CD4-positive, alpha-beta T cell (primary cell): ENCODE data around the gene OBP2B. TPM values are rescaled to one million over a fixed set of nuclear protein-coding genes. Genes with fewer than 3 reads are reported as not detected.

Experiments
- ATAC-seq: fragments of 200-7000 bp; cut with Tn5 transposase; one replicate; pipeline ENCODE4 v1.10.0; 2022; ENCODE audit warnings: mild to moderate bottlenecking; ENCODE audit not compliant: poor library complexity
- CTCF ChIA-PET: fragments of 350-600 bp; sonication (Branson Sonifier 250); formaldehyde crosslinking; loops from one replicate; lab custom pipeline; 2021; ENCODE audit warnings: antibody characterized with exemption, inconsistent platforms; lab: Charles Lee
- POLR2A ChIA-PET: fragments of 350-600 bp; sonication (Branson Sonifier 250); formaldehyde crosslinking; loops from one replicate; lab custom pipeline; 2021; ENCODE audit warnings: antibody characterized with exemption, inconsistent platforms; lab: Charles Lee
- DNase-seq, 14 experiments: peaks; one replicate each; pipeline ENCODE4 v3.0.0-alpha.2; 2013 to 2020; ENCODE audit warnings: mixed read lengths in 2 of 14
- H3K27ac ChIP-seq, 2 donors: one replicate each; pipeline versions ENCODE4 v1.5.1 to v1.7.0; 2013; ENCODE audit warnings: low read length in 2 of 2, low read depth in 1 of 2, mild to moderate bottlenecking in 1 of 2
- H3K27me3 ChIP-seq, 2 experiments: 1 replicate in 1 of 2; 2 replicates in 1 of 2; pipeline versions ENCODE4 v1.6.1 to v1.7.0; 2013; ENCODE audit warnings: low read length in 2 of 2, control low read depth in 1 of 2, mild to moderate bottlenecking in 1 of 2, moderate library complexity in 1 of 2; ENCODE audit not compliant: insufficient read depth in 2 of 2, control insufficient read depth in 1 of 2
- H3K36me3 ChIP-seq: one replicate; pipeline ENCODE4 v1.6.1; 2013; ENCODE audit warnings: low read length, control low read depth; ENCODE audit not compliant: insufficient read depth
- H3K4me1 ChIP-seq: one replicate; pipeline ENCODE4 v1.6.1; 2013; ENCODE audit warnings: low read length, control low read depth; ENCODE audit not compliant: insufficient read depth
- H3K4me3 ChIP-seq: one replicate; pipeline ENCODE4 v1.5.1; 2013; ENCODE audit warnings: mild to moderate bottlenecking, low read length, moderate library complexity
- H3K9me3 ChIP-seq, 2 experiments: 1 replicate in 1 of 2; 2 replicates in 1 of 2; pipeline versions ENCODE4 v1.6.1 to v1.7.0; 2013; ENCODE audit warnings: low read length in 2 of 2, mild to moderate bottlenecking in 2 of 2, control low read depth in 1 of 2, moderate library complexity in 1 of 2; ENCODE audit not compliant: control insufficient read depth in 1 of 2, insufficient read depth in 1 of 2
- H3K27ac Mint-ChIP-seq: one replicate; pipeline ENCODE4 v1.8.0; 2020; ENCODE audit warnings: mixed read lengths
- H3K27me3 Mint-ChIP-seq: one replicate; pipeline ENCODE4 v1.8.0; 2021; ENCODE audit warnings: mixed read lengths
- H3K36me3 Mint-ChIP-seq: one replicate; pipeline ENCODE4 v1.8.0; 2021; ENCODE audit warnings: low read depth, mixed read lengths
- H3K4me1 Mint-ChIP-seq: one replicate; pipeline ENCODE4 v1.8.0; 2021; ENCODE audit warnings: low read depth, mixed read lengths
- H3K4me3 Mint-ChIP-seq: one replicate; pipeline ENCODE4 v1.8.0; 2020; ENCODE audit warnings: mild to moderate bottlenecking, mixed read lengths
- H3K9me3 Mint-ChIP-seq: one replicate; pipeline ENCODE4 v1.8.0; 2020; ENCODE audit warnings: mixed read lengths
- CTCF ChIP-seq: fragments of 200-600 bp; IDR thresholded peaks from one replicate; pipeline ENCODE4 v1.8.0; 2022; ENCODE audit warnings: antibody characterized with exemption, mild to moderate bottlenecking
- intact Hi-C, 2 experiments: fragments of 100-400 bp; cut with DNase I in 1 of 2; cut with micrococcal nuclease in 1 of 2; formaldehyde crosslinking; loops; one replicate each; pipeline versions ENCODE4 v1.15.1 to v1.9.0; 2023 to 2025; cut with DNase I, micrococcal nuclease
- total RNA-seq, 174 experiments: library from RNA in 2 of 174; stranded (reverse) in 2 of 174; gene quantifications; one replicate each; pipeline ENCODE4 v1.2.3 and lab custom pipeline; 2021 to 2026

OBP2B gene
- total RNA-seq, 2 experiments from 2014 or later: not detected

GRCh38 chr9:133239533-133240090 lies 30.6 kb upstream of the OBP2B start:
- no peaks in the 10 kb centered on the region for H3K9me3 Mint-ChIP-seq
- H3K27me3 Mint-ChIP-seq: peaks cover 37% of the 10 kb centered on the region

GRCh38 chr9:133238851-133239532 lies 29.9 kb upstream of the OBP2B start:
- Histone ChIP-seq H3K4me3 (peak overlapping the region; percentile 30), H3K4me1 (peaks cover 13% of the 10 kb centered on the region), H3K27ac (no peak overlapping the region), H3K9me3 (peaks cover 0 to 16% of the 10 kb centered on the region in 2 experiments), H3K36me3 (no peaks in the 10 kb centered on the region), H3K27me3 (peaks cover 4 to 15% of the 10 kb centered on the region in 2 experiments)
- peak; percentile 91 for ATAC-seq
- TF ChIP-seq CTCF: peak; percentile 62
- POLR2A ChIA-PET: no interaction called here
- Mint-ChIP-seq H3K27me3 (peaks cover 31% of the 10 kb centered on the region), H3K36me3 (no peaks in the 10 kb centered on the region), H3K4me1 (peaks cover 10% of the 10 kb centered on the region), H3K4me3 (peak overlapping the region; percentile 56), H3K27ac (no peak overlapping the region), H3K9me3 (no peaks in the 10 kb centered on the region)
- CTCF ChIA-PET: interaction anchor here (0.6 to 1.3 kb wide), 4 partner anchors 9 to 39 kb away, joined by 3 to 5 read pairs (median 3); no protein-coding TSS in a partner anchor
- peak; percentile 32 to 80 (median 61) for DNase-seq
- intact Hi-C loops: loop anchor here (1.0 to 2.0 kb wide), 3 partner anchors 165 to 247 kb away; no protein-coding TSS in a partner anchor

More at GRCh38 chr9:133239533-133240090, 30.6 kb upstream of the OBP2B start:
- Histone ChIP-seq H3K4me3 (no peak overlapping the region), H3K9me3 (peaks cover 0 to 16% of the 10 kb centered on the region in 2 experiments), H3K4me1 (peaks cover 13% of the 10 kb centered on the region), H3K27ac (no peak overlapping the region), H3K27me3 (peaks cover 4 to 15% of the 10 kb centered on the region in 2 experiments), H3K36me3 (no peaks in the 10 kb centered on the region)
- intact Hi-C loops: loop anchor here (1.0 to 2.0 kb wide), 3 partner anchors 165 to 247 kb away; no protein-coding TSS in a partner anchor
- Mint-ChIP-seq H3K4me3 (no peak overlapping the region), H3K4me1 (peaks cover 10% of the 10 kb centered on the region), H3K27ac (no peak overlapping the region), H3K36me3 (no peaks in the 10 kb centered on the region)
- ChIA-PET POLR2A (no interaction called here), CTCF (interaction anchor here (1.0 to 1.3 kb wide), 2 partner anchors 9 to 39 kb away, joined by 3 to 5 read pairs; no protein-coding TSS in a partner anchor)
- no peak for DNase-seq
- no peak for ATAC-seq
- TF ChIP-seq CTCF: no peak

GRCh38 chr9:133238272-133238850 lies 29.3 kb upstream of the OBP2B start:
- ChIA-PET CTCF (interaction anchor here (0.6 to 1.3 kb wide), 4 partner anchors 8 to 38 kb away, joined by 3 to 5 read pairs (median 3); no protein-coding TSS in a partner anchor), POLR2A (no interaction called here)
- intact Hi-C loops: loop anchor here in 1 of 2 experiments (2.0 kb wide), 1 partner anchor 166 kb away; no protein-coding TSS in a partner anchor
- DNase-seq: peak in 10 of 14 experiments; percentile 9 to 54 (median 25)
- ATAC-seq: peak; percentile 41
- Mint-ChIP-seq H3K27ac (no peak overlapping the region), H3K27me3 (peaks cover 28% of the 10 kb centered on the region), H3K4me3 (no peak overlapping the region), H3K36me3 (no peaks in the 10 kb centered on the region), H3K9me3 (no peaks in the 10 kb centered on the region), H3K4me1 (peaks cover 10% of the 10 kb centered on the region)
- Histone ChIP-seq H3K27me3 (peaks cover 4 to 15% of the 10 kb centered on the region in 2 experiments), H3K4me3 (peak overlapping the region; percentile 30), H3K27ac (no peak overlapping the region), H3K9me3 (peaks cover 0 to 16% of the 10 kb centered on the region in 2 experiments), H3K4me1 (peaks cover 13% of the 10 kb centered on the region), H3K36me3 (no peaks in the 10 kb centered on the region)
- TF ChIP-seq CTCF: no peak
